Measurements from ENCODE around the gene DENND5B.
"Not testable (repeated sequence)": the region's sequence is repeated elsewhere in the genome, so short reads cannot be mapped to it uniquely, and the experiment has no call there.

DENND5B gene

GRCh38 chr12:31557707-31558106 lies 33.2 kb downstream of the DENND5B start:
- no peak for DNase-seq (ENCODE audit: low read depth in 2 of 2)

- not testable (repeated sequence) for DNase-seq (ENCODE audit: low read depth in 2 of 2)
Measured at GRCh38 chr12:31555466-31555865, 35.5 kb downstream of the DENND5B start.

- not testable (repeated sequence) for DNase-seq (ENCODE audit: low read depth in 2 of 2)
Measured at GRCh38 chr12:31550590-31550989, 40.3 kb downstream of the DENND5B start.

- no peak for DNase-seq (ENCODE audit: low read depth in 2 of 2)
Measured at GRCh38 chr12:31536672-31537071, 54.3 kb downstream of the DENND5B start.

GRCh38 chr12:31533470-31533869 lies 57.5 kb downstream of the DENND5B start:
- no peak for DNase-seq (ENCODE audit: low read depth in 2 of 2)

- DNase-seq (ENCODE audit: low read depth in 2 of 2): no peak
Measured at GRCh38 chr12:31531893-31532292, 59.0 kb downstream of the DENND5B start.

- DNase-seq (ENCODE audit: low read depth in 2 of 2): no peak
Measured at GRCh38 chr12:31528095-31528494, 62.8 kb downstream of the DENND5B start.

GRCh38 chr12:31527083-31527482 lies 63.9 kb downstream of the DENND5B start:
- DNase-seq (ENCODE audit: low read depth in 2 of 2): no peak

- DNase-seq (ENCODE audit: low read depth in 2 of 2): no peak
Measured at GRCh38 chr12:31526158-31526546, 64.8 kb downstream of the DENND5B start.

- no peak for DNase-seq (ENCODE audit: low read depth in 2 of 2)
Measured at GRCh38 chr12:31525496-31526157, 65.3 kb downstream of the DENND5B start.

GRCh38 chr12:31524791-31525495 lies 66.0 kb downstream of the DENND5B start:
- no peak for DNase-seq (ENCODE audit: low read depth in 2 of 2)

GRCh38 chr12:31523306-31523705 lies 67.6 kb downstream of the DENND5B start:
- DNase-seq (ENCODE audit: low read depth in 2 of 2): no peak

GRCh38 chr12:31522607-31523006 lies 68.3 kb downstream of the DENND5B start:
- no peak for DNase-seq (ENCODE audit: low read depth in 2 of 2)

- DNase-seq (ENCODE audit: low read depth in 2 of 2): no peak
Measured at GRCh38 chr12:31521964-31522363, 69.0 kb downstream of the DENND5B start.

- DNase-seq (ENCODE audit: low read depth in 2 of 2): no peak
Measured at GRCh38 chr12:31519511-31519910, 71.4 kb downstream of the DENND5B start.

- DNase-seq (ENCODE audit: low read depth in 2 of 2): no peak
Measured at GRCh38 chr12:31518680-31519227, 72.2 kb downstream of the DENND5B start.

GRCh38 chr12:31517994-31518393 lies 72.9 kb downstream of the DENND5B start:
- no peak for DNase-seq (ENCODE audit: low read depth in 2 of 2)

- DNase-seq (ENCODE audit: low read depth in 2 of 2): no peak
Measured at GRCh38 chr12:31516702-31517101, 74.2 kb downstream of the DENND5B start.

- DNase-seq (ENCODE audit: low read depth in 2 of 2): no peak
Measured at GRCh38 chr12:31514912-31515311, 76.0 kb downstream of the DENND5B start.

GRCh38 chr12:31510034-31510433 lies 80.9 kb downstream of the DENND5B start:
- DNase-seq (ENCODE audit: low read depth in 2 of 2): no peak

- no peak for DNase-seq (ENCODE audit: low read depth in 2 of 2)
Measured at GRCh38 chr12:31508436-31509150, 82.3 kb downstream of the DENND5B start.

GRCh38 chr12:31507966-31508365 lies 83.0 kb downstream of the DENND5B start:
- DNase-seq (ENCODE audit: low read depth in 2 of 2): no peak

Data from stimulated activated CD8-positive, alpha-beta memory T cell treated with anti-CD3 and anti-CD28 coated beads, Interleukin-15, amount 100 ng/mL, for 48 hours (primary cell).